HG03521 (cell line): ENCODE results near the gene MRGPRD.
"Not testable (repeated sequence)": the region's sequence is repeated elsewhere in the genome, so short reads cannot be mapped to it uniquely, and the experiment has no call there.

Experiments
- ATAC-seq: cut with Tn5 transposase; IDR thresholded peaks from one replicate; pipeline ENCODE4 v1.9.1; 2021; ENCODE audit warnings: mild to moderate bottlenecking, moderate library complexity; ENCODE audit not compliant: unreplicated experiment

MRGPRD gene

GRCh38 chr11:68994894-68995285, 14.1 kb upstream of the MRGPRD start:
- ATAC-seq, result no peak

- ATAC-seq, result no peak
These were observed 13.5 kb upstream of the MRGPRD start for GRCh38 chr11:68994161-68994893.

GRCh38 chr11:68993546-68993945, 12.8 kb upstream of the MRGPRD start:
- ATAC-seq, result no peak

- no peak for ATAC-seq
These were observed 12.0 kb upstream of the MRGPRD start for GRCh38 chr11:68992743-68993255.

- no peak for ATAC-seq
These were observed 10.4 kb upstream of the MRGPRD start for GRCh38 chr11:68990995-68991780.

GRCh38 chr11:68989936-68990606, 9.3 kb upstream of the MRGPRD start:
- ATAC-seq, result no peak

- ATAC-seq, result no peak
These were observed 7.7 kb upstream of the MRGPRD start for GRCh38 chr11:68988491-68988890.

- no peak for ATAC-seq
These were observed 6.4 kb upstream of the MRGPRD start for GRCh38 chr11:68987211-68987610.

- ATAC-seq, result no peak
These were observed 3.0 kb upstream of the MRGPRD start for GRCh38 chr11:68983801-68984200.

- ATAC-seq, result no peak
These were observed 1.3 kb upstream of the MRGPRD start for GRCh38 chr11:68982134-68982533.

- ATAC-seq, result no peak
These were observed 633 bp downstream of the MRGPRD start for GRCh38 chr11:68979931-68980775.

GRCh38 chr11:68978931-68979594, 1.7 kb downstream of the MRGPRD start:
- ATAC-seq, result no peak

- ATAC-seq, result no peak
These were observed 2.2 kb downstream of the MRGPRD start for GRCh38 chr11:68978626-68978930.

GRCh38 chr11:68977781-68978625, 2.8 kb downstream of the MRGPRD start:
- ATAC-seq, result no peak

- ATAC-seq, result no peak
These were observed 4.2 kb downstream of the MRGPRD start for GRCh38 chr11:68976563-68976962.

- no peak for ATAC-seq
These were observed 4.7 kb downstream of the MRGPRD start for GRCh38 chr11:68976095-68976494.

- ATAC-seq, result no peak
These were observed 6.2 kb downstream of the MRGPRD start for GRCh38 chr11:68974421-68975194.

GRCh38 chr11:68973706-68974105, 7.1 kb downstream of the MRGPRD start:
- not testable (repeated sequence) for ATAC-seq

GRCh38 chr11:68973219-68973618, 7.6 kb downstream of the MRGPRD start:
- no peak for ATAC-seq
